ENCODE results near the gene ALOX12.

Gene ALOX12

GRCh38 chr17:7029096-7029495 lies 33.2 kb downstream of the ALOX12 start:
- no peak for DNase-seq (ENCODE audit: low read depth)
- TF ChIP-seq CTCF (IDR thresholded peaks at IDR 0.05; ENCODE audit: control insufficient read depth, extremely low read depth, insufficient read depth), result no peak
- H3K4me3 ChIP-seq (ENCODE audit: low read depth, low read length), result no peak overlapping the region

- DNase-seq (ENCODE audit: low read depth), result no peak
- TF ChIP-seq CTCF (IDR thresholded peaks at IDR 0.05; ENCODE audit: control insufficient read depth, extremely low read depth, insufficient read depth), result no peak
- no peak overlapping the region for H3K4me3 ChIP-seq (ENCODE audit: low read depth, low read length)
Measured at GRCh38 chr17:7029659-7030058, 33.8 kb downstream of the ALOX12 start.

- H3K4me3 ChIP-seq (ENCODE audit: low read depth, low read length), result peak overlapping the region; percentile 73
- DNase-seq (ENCODE audit: low read depth), result no peak
- TF ChIP-seq CTCF (IDR thresholded peaks at IDR 0.05; ENCODE audit: control insufficient read depth, extremely low read depth, insufficient read depth), result no peak
Measured at GRCh38 chr17:7034955-7035590, 39.2 kb downstream of the ALOX12 start.

GRCh38 chr17:7035591-7036368 lies 39.9 kb downstream of the ALOX12 start, which contains the start of gene SLC16A13:
Gene SLC16A13, plus strand, starts transcription at chr17:7036015. Its CDS starts 368 bp downstream, at chr17:7036383.
- peak within 1 kb of the TSS; percentile 73 for H3K4me3 ChIP-seq (ENCODE audit: low read depth, low read length)
- DNase-seq (ENCODE audit: low read depth), result peak; percentile 90
- no peak for TF ChIP-seq CTCF (IDR thresholded peaks at IDR 0.05; ENCODE audit: control insufficient read depth, extremely low read depth, insufficient read depth)

- TF ChIP-seq CTCF (IDR thresholded peaks at IDR 0.05; ENCODE audit: control insufficient read depth, extremely low read depth, insufficient read depth), result no peak
- no peak for DNase-seq (ENCODE audit: low read depth)
- H3K4me3 ChIP-seq (ENCODE audit: low read depth, low read length), result no peak overlapping the region
Measured at GRCh38 chr17:7038025-7038862, 42.4 kb downstream of the ALOX12 start.

GRCh38 chr17:7039832-7040231 lies 44.0 kb downstream of the ALOX12 start:
- no peak for TF ChIP-seq CTCF (IDR thresholded peaks at IDR 0.05; ENCODE audit: control insufficient read depth, extremely low read depth, insufficient read depth)
- no peak for DNase-seq (ENCODE audit: low read depth)
- no peak overlapping the region for H3K4me3 ChIP-seq (ENCODE audit: low read depth, low read length)

Measured in LNCaP clone FGC (cell line).